ENCODE measurements around the gene IFT122.

The IFT122 gene

DNA sequence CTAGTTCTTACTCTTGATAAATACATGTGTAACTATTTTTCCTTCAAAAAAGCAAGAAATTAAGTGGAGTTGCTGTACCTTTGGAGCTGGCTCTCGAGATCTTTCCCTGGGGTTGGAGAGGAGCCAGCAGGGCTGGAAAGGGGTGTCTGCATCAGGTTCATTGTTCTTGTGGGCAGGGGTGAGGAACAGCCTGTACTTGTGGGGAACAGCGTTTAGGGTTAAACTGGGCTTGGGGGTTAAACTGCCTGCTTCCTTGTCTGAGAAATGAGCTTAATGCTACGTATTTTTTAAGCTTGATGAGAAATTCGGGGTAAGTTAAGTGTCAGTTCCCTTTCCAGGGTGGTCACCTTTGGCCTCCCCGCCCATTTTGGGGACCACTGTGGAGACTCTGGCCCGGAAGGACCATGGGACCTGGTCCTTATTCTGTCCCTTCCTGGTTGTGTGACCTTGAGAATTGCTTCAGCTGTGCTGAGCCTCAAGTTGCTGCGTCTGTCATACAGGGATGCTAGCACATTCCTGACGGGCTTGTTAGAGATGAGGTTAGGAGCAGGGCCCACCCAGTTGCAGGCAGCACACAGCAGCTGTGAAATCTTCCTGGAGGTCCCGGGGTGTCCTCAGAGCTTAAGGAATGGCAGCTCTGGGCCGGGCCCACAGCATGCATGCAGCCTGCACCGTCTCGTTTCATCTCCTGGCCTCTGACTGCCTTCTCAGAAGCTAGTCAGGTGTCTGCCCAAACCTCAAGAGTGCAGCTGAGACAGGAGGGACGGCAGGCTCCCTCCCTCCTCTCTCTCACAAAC lies 114.5 kb downstream of the IFT122 start:
- no peak for DNase-seq (ENCODE audit: low read depth in 1 of 2, low spot score in 1 of 2)

DNA sequence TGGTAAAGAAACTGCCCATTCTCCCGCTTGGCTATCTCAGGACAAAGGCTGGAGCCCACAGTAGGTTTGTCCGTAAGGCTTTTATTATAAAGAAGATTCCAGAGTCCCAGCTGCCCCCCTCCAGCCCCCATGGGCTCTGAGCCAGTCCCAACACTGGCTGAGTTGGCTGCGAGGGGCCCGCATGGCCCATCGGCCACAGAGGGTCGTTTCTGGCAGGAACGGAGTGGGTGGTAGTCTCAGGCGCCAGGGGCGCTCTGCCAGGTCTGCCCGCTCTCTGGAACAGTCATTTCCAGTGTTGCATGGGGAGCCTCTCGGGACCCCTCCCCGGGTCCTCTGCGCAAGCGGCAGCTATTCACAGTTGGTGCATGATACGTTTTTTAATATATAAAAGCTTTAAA lies 115.1 kb downstream of the IFT122 start:
- DNase-seq (ENCODE audit: low read depth in 1 of 2, low spot score in 1 of 2), result no peak

DNA sequence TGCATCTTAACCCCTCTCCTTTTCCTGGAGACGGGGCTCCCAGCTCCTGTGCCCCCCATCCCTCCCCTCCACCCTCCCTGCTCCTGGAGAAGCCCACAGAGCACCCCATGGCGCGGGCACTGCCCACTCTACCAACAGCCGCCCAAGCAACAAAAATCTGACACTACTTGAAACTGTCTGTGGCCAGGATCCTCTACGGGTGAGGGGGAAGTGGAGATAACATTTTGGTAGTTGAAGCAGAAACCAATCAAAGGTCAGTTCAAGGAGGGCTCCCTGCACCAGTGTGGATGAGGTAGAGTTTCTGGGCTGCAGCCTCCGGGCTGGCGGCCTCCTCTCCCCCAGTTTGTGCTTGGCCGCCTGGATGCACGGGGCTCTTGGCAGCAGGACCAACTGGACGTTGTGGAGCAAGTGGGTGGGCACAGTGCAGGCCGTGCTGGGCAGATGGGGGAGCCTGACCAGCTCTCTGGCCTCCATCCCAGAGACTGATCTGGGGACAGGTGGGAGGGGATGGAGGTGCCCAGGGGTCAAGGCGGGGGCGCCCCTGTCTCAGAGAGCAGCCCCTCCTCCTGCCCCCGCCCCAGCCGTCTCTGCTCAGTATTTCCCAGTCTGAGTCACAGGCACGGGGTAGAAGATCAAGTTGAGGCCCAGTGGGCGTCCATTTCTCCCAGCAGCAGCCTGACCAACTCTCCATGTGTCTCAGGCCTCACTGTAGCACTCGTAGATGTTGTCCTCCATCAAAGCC lies 115.8 kb downstream of the IFT122 start:
- DNase-seq (ENCODE audit: low read depth in 1 of 2, low spot score in 1 of 2), result no peak

DNA sequence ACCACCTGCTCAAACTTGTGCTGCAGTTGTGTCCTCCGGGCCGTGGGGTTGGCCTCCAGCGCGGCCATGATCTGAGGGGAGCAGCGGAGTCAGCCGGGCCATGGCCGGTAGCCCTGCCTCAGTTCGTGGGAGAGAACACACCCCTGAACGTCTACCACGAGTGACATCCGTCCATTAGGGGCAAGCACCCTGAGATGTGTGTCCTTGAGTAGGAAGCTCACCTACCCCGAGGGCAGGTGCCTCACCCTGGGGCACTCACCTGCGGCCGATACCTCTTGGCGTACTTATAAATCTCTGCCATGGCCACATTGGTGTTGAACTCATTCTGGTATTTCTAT lies 116.3 kb downstream of the IFT122 start:
- DNase-seq (ENCODE audit: low read depth in 1 of 2, low spot score in 1 of 2), result no peak

DNA sequence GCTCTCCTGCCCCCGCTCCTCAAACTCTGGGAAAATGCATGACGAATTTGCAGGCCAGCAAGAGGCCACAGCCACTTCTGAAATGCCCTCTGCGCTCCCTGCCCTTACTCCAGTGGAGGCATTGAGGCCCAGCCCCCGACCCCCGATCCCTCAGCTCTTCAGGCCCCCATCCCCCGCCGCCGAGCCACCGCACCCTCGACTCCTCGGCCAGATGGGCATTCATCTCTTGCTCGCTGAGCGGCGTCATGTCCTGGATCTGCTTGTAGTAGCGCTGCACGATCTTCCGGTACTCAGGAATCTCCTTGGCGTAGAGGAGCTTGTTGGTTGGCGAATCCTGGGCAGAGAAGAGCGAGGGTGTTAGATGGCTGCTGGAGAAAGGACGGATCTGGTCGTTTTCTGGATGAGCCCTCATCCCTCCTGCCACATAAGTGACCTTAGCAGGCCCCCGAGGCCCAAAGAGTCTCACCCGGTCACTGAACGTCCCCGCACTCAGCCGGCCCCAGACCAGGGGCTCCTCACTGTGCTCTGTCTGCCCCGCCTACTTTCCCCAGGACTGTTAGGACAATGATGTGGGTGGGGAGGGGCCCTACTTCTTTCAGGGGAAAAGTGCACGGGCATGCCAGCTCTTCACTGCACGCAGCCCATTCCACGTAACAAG lies 117.0 kb downstream of the IFT122 start:
- DNase-seq (ENCODE audit: low read depth in 1 of 2, low spot score in 1 of 2), result no peak

DNA sequence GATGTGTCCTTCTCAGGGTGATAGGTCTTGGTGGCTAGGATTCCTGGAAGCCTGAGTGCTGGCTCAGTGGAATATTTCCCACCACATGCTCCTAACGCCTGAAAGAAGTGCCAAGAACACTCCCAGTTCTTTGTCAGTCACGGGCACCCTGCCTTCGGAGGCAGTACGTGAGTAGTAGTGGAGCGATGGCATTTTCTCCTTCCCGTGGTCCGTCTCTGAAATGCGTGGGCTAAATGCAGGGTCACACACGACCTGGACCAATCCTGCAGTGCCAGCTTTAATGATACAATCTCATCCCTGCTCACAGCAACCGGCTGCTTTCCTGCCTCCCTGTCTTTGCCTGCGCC lies 117.5 kb downstream of the IFT122 start:
- no peak for DNase-seq (ENCODE audit: low read depth in 1 of 2, low spot score in 1 of 2)

DNA sequence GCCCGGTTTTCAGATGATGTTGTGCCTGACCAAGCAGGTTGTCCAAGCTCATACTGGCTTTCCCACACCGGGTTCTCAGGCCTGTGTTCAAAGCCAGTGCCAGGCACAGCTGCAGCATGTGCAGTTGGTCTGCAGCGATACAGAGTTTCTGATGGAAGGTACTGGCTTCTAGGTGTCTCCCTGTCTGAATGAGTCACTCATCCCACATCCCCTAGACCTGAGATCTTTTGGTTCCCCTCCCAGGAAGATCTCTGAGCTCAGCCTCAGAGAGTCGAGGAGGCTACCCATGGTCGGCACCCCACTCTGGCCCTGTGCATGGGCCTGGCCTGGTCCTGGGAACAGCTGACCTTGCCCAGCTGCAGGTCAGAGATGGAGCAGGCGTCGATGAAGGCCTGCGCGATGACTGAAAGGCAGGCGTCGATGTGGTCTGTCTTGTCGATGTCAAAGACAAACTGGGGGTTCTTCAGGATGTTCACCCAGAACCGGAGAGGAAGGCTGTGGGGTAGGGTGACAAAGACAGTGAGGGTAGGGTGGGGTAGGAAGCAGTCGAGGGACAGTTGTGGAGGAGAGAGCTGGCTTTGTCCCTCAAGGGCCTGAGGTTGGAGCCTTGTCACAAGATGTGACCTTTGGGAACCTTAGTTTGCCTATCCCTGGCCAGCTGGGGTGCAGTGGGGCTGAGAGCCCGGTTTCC lies 118.2 kb downstream of the IFT122 start:
- no peak for DNase-seq (ENCODE audit: low read depth in 1 of 2, low spot score in 1 of 2)

DNA sequence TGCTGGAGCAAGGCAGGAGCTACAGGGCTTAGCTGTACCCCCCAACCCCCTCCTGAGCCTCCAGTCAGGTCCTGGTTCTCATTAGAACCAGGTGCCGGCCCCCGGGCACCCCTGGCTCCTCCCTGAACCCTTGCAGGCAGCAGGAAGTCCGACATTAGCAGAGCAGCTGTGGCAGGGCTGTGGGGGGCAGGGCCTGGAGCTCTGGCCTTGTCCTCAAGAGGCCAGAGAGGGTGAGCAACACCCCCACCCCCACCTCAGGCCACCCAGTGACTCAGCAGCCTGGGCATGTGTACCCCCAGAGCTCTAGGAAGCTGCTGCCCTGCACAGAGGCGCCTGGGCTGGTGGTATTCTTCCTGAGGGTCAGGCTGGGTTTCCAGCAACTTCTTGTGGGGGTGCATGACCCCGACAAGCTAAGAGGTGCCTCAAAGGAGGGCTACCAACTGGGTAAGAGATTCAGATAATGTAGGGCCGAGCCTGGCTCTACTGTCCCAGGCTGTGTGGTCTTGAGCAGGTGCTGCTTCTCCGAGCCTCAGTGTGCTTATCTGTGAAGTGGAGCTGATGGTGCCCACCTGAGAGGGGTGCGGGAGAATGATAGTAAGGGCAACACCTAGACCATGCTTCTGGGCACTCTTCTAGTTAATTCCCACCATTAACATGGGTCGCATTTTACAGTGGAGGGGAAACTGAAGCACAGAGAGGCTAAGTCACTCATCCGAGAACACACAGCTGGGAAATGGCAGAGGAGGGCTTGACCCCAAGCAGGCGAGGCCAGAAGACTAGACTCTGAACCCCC lies 118.9 kb downstream of the IFT122 start:
- DNase-seq (ENCODE audit: low read depth in 1 of 2, low spot score in 1 of 2), result no peak

DNA sequence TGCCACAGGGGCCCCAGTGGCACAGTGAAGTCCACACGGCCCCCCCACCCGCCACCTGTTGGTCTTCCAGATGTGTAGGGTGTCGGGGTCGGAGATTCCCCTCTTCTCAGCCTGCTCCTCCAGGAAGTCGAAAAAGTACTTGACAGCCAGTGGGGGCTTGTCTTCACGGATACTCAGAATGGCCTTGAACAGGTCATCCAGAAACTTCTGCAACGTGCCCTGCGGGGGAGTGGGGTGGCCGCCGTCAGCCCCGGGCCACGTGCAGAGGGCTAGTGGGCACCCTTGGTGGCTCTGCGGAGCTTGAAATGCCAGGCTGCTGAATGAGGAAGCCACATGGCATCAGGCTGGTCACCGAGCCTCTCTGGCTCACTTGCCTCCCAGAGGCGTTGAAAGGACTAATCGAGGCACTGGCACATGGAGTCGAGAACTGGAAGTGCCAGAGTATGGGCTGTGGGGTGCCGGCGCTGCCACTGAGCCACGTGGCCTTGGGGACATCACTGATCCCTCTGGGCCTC lies 119.6 kb downstream of the IFT122 start:
- DNase-seq (ENCODE audit: low read depth in 1 of 2, low spot score in 1 of 2), result no peak

DNA sequence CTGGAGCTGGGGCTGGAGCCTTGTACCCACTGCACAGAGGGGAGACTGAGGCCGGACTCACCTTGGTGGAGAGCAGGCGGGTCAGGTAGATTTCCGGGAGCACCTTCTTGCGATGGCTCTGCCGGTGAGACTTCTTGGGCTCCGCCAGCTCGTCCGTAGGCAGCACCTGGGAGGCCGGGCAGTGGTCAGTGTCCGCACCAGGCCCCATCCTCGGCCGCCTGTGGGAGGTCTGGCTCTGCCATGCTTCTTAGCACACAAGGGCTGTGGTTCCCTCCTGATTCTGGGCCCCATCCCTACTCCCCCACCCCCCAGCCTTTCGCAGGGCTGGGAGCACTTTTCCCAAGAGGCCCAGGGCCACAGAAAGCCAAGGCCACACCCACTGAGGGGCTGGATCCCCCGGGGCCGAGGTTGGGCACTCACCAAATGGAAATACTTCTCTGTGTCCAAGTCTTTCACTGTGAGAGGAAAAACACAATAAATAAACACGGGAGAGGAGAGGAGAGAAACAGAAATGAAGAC lies 120.3 kb downstream of the IFT122 start:
- DNase-seq (ENCODE audit: low read depth in 1 of 2, low spot score in 1 of 2), result no peak

DNA sequence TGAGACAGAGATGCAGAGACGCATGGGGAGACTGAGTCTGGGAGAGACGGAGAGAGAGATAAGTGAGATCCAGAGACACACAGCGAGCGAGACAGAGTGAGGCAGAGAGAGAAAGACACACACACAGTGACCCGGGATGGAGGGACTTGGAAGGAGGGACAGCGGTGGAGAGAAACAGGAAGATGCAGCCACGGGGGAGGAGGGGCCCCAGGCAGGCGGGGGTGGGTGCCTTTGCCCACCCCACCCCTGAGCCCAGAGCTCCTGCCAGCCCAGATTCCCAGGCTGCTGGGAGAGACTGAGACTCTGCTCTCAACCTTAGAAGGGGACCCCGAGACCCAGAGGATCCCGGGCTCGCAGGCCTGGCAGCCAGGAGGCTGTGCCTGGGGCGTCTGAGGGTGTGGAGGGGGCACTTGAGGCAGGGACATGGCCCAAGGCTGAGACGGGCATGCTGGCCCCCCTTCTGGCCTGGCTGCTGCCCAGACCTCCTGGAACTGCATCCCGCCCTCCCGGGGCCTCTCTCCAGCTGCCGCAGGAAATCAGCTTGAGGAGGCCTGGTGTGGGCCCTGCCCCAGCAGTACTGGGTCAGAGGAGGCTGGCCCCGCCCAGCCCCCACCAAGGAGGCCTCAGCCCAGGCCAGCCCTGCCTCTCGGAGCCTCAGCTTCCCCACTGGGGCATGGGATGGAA lies 121.0 kb downstream of the IFT122 start:
- DNase-seq (ENCODE audit: low read depth in 1 of 2, low spot score in 1 of 2), result no peak

DNA sequence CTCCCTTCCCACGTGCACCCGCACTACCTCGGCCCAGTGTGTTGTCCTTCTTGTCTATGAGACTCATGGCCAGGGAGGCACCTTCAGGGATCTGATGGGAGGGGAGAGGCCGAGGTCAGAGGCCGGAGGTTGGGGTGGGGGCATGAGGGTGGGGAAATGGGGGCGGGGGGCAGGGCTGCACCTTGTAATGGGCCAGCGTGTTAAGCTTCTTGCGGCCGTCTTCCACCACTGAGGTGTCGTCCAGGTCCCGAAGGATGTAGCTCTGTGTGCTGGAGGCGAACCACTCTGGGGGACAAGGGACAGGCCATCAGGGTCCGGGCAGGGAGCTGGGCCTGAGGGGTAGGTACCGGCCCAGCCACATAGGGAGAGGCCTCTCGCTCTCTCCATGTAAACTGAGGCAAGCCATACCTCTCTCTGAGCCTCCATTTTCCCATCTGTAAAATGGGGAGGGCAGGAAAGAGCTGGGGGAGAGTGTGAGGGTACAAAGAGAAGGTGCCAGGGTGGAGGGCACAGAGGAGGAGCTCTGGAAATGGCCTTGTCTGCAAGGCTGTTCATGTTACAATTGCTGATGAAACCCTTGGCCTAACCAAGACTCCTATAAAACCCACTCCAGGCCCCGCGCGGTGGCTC lies 121.7 kb downstream of the IFT122 start:
- no peak for DNase-seq (ENCODE audit: low read depth in 1 of 2, low spot score in 1 of 2)

DNA sequence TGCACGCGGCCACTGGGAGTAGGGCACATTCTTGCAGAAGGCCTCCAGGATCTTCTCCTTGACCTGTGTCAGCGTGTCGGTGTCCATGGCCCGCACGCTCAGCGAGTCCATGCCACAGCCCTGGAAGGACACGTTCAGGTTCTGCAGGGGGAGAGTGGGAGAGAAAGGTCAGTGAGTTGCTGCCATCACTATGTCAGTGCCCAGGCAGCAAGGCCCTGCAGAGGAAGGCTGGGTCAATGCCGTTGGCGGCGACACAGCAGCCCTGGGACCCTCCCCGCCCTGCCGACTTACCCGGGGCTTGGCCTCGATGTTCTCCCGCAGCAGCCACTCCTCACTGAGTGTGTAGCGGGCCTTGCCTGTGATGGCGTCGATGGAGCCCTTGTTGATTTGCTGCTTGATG lies 122.8 kb downstream of the IFT122 start:
- DNase-seq (ENCODE audit: low read depth in 1 of 2, low spot score in 1 of 2), result no peak

DNA sequence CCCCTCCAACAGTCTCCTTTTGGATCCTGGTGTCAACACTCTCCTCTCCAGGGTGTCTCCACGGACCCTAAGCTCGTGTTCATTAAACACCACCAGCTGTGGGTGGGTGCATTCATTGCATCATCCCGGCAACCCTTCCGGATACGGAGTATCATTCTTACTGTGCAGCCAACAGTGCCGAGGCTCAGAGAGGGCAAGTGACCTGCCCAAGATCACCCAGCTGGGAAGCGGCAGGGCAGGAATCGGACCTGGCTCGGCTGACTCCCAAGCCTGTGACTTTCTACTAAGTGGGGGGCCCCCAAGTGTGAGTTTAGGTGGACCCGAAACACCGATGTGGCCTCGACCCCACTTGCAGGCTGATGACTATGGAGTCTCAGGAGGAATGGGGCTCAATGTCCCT lies 123.3 kb downstream of the IFT122 start:
- no peak for DNase-seq (ENCODE audit: low read depth in 1 of 2, low spot score in 1 of 2)

DNA sequence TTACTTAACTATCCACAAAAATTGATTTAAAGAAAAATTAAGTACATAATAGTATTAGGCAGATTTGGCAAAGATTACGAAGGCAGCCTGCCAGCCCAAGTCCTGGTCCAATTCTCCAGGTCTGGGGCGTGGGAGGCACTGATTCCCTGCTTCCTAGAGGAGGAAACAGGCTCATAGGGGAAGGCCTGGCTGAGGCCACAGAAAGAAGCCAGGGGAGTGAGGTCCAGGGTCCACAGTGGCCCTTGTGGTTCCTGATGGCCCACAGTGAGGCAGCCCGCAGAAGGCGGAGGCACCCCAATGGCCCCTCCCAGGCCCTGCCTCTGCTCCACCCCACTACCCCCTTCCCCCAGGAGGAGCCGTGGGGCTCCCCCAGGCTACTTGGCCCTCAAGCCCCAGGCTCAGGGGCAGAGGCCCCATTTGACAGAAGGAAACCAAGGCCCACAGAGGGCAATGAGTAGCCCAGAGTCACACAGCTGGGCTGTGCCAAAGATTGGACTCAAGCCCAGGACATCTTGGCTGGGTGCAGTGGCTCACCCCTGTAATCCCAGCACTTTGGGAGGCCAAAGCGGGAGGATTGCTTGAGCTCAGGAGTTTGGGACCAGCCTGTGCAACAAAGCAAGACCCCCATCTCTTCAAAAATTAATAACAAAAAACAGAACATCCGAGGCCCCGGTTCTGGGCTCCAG lies 124.0 kb downstream of the IFT122 start:
- no peak for DNase-seq (ENCODE audit: low read depth in 1 of 2, low spot score in 1 of 2)

DNA sequence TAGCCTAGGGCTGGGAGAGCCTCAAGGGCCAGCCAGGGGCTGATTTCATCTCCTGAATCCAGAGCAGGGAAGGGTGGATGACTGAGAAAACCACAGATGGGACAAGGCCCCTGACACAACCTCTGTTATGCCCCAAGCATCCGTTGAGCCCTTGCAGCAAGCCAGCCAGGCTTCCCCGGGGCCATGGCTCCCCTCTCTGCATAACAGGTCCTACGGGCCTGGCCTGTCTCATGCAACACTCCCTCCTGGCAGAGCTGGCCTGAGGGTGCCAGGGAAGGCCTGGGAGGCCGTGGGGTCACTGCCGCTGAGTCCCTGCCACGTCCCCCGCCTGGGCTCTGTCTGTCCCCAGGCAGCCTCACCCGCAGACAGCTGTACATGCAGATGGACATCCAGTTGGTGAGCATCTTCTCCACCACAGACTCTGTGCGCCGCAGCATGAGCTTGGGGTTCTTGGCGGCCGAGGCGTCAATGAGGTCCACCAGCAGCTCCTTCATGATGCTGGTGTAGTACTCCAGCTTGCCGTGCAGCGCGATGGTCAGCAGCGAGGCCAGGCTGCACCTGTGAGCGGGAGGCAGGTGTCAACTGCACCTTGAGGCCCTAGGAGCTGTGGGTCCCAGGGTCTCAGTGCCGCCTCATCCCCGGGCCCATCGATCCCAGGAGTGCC lies 125.1 kb downstream of the IFT122 start:
- no peak for DNase-seq (ENCODE audit: low read depth in 1 of 2, low spot score in 1 of 2)

DNA sequence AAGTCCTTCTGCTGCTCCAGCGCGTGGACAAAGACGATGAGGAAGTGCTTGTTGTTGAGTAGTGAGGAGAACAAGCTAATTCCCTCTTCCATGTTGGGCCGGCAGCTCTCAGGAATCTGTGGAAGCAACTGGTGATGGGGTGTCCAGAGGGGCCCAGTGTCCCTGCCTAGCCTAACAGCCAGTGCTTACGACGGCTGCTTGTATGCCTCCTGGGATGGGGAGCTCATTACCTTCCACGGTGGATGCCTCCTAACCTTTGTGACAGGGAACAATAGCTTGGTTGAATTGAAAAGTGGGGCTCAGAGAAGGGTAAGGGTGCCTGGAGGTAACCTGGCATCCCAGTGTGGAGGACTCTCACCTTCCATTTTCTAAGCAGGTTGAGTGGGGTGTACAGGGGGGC lies 125.9 kb downstream of the IFT122 start:
- no peak for DNase-seq (ENCODE audit: low read depth in 1 of 2, low spot score in 1 of 2)

DNA sequence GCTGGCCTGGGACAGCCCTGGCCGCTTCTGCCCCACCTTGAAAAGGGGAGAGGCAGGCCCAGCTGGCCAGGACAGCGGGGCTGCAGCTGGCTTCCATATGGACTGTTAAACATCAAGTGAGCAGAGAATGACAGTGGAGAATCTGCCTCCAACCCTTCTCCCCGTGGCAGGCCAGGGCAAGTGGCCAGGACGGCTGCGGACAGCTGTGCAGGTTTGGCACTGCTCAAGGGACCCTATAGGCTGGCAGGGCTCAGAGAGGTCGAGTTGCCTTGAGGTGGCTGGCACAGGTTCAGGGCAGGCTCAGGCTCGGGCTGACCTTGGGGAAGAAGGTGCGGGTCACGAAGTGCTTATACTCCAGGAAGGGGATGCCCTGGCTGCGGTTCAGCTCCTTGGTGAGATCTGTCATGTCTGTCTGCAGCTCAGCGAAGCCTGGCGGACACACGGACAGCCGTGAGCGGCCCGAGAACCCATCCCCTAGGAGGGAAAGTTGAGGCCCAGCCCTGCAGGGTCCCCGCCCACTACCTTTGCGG lies 127.2 kb downstream of the IFT122 start:
- no peak for DNase-seq (ENCODE audit: low read depth in 1 of 2, low spot score in 1 of 2)

Measured in activated T-helper 1 cell treated with anti-CD3 and anti-CD28 coated beads, Interleukin-2, amount 50 U/mL, for 16 hours (primary cell).